PFSK-1 (cell line): Measurements from ENCODE around the gene EPN1.

Experiments
- POLR2AphosphoS5 ChIP-seq: IDR thresholded peaks from 2 replicates; pipeline ENCODE4 v1.6.1; 2012; ENCODE audit warnings: low read depth, mild to moderate bottlenecking, control low read depth, low read length, moderate library complexity
- REST ChIP-seq, 2 experiments: IDR thresholded peaks; 2 replicates each; pipeline versions ENCODE4 v1.6.1 to v1.8.0; 2011 to 2012; ENCODE audit warnings: low read depth in 2 of 2, low read length in 2 of 2, control low read depth in 1 of 2, inconsistent platforms in 1 of 2, mild to moderate bottlenecking in 1 of 2, moderate library complexity in 1 of 2; ENCODE audit not compliant: insufficient read depth in 1 of 2
- SIN3A ChIP-seq: IDR thresholded peaks from 2 replicates; pipeline ENCODE4 v1.6.1; 2012; ENCODE audit warnings: mild to moderate bottlenecking, low read length, moderate library complexity, borderline replicate concordance; ENCODE audit not compliant: insufficient read depth
- TAF1 ChIP-seq: IDR thresholded peaks from 2 replicates; pipeline ENCODE4 v1.6.1; 2012; ENCODE audit warnings: low read length, control low read depth, borderline replicate concordance; ENCODE audit not compliant: insufficient read depth

- no peak for TF ChIP-seq POLR2AphosphoS5
- TF ChIP-seq TAF1 = no peak
- no peak for TF ChIP-seq SIN3A
- no peak for TF ChIP-seq REST (IDR thresholded peaks at IDR 0.05; ENCODE audit: insufficient read depth in 1 of 2, low read depth in 2 of 2, low read length in 2 of 2)
These were observed 2.0 kb downstream of the EPN1 start for GRCh38 chr19:55676889-55677505.
